SK-N-SH treated with all-trans-retinoic acid at 6 μM for 48 hours (cell line): ENCODE measurements around the gene NFATC2IP.

Experiments used
- TOX ChIP-seq: fragments of 250-450 bp; sonication (Bioruptor Pico); IDR thresholded peaks from 2 replicates; pipeline ENCODE4 v1.8.0; 2021; ENCODE audit warnings: mild to moderate bottlenecking, moderate library complexity, borderline replicate concordance
- ZC3H10 ChIP-seq: fragments of 250-450 bp; sonication (Bioruptor Pico); IDR thresholded peaks from 2 replicates; pipeline ENCODE4 v1.5.1; 2021; ENCODE audit warnings: mild to moderate bottlenecking, moderate library complexity

DNA sequence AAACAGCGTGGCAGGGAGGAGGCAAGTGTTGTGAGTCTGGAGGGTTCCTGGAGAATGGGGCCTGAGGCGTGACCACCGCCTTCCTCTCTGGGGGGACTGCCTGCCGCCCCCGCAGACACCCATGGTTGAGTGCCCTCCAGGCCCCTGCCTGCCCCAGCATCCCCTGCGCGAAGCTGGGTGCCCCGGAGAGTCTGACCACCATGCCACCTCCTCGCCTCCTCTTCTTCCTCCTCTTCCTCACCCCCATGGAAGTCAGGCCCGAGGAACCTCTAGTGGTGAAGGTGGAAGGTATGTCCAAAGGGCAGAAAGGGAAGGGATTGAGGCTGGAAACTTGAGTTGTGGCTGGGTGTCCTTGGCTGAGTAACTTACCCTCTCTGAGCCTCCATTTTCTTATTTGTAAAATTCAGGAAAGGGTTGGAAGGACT lies 18.9 kb upstream of the NFATC2IP start, which contains the start of gene CD19:
- TF ChIP-seq ZC3H10 (CRISPR knock-in tag), result no peak
- TF ChIP-seq TOX (CRISPR knock-in tag), result no peak
